Stimulated activated CD4-positive, alpha-beta T cell treated with anti-CD3 and anti-CD28 coated beads, Interleukin-15, amount 100 ng/mL, for 24 hours (primary cell): ENCODE results near the gene ITIH1.

ENCODE experiments used
- DNase-seq: peaks from one replicate; pipeline ENCODE4 v3.0.0-alpha.2; 2020

The ITIH1 gene

DNA sequence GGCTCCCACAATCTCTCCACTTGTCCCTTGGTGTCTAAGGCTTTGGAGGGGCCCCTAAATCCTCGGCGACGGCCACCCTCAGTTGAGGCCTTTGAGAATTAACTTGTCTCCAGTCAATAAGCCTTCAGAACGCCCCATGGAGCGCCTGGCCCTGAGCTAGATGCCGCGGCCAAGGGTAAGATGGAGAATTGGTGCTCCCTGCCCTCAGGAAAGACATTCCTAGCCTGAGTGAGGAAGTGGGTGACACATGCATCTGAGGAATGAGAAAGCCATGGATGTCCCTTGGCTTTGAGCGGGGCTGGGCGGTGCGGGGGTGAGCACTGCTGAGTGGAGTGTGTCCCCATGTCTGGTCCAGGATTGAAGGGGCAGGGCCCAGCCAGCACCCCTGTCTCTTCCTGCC, 39.8 kb downstream of the ITIH1 start:
- DNase-seq: no peak

DNA sequence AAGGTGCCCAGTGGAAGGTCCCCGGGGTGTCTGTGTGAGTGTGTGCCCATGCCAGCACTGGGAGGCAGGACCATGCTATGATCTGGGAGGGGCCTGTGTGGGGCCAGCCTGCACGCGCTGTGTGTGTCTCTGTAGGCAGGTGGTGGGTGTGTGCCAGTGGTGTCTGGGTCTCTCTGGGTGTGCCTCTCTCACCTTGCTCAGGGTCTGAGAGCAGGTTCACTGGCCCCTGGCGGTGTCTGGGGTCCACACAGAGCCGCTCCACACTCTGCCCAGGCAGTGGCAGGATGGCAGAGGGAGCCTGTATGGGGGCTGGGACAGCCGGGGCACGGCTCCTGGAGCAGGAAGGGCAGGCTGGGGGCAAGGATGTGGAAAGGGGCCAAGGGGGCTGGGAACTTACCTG, 40.5 kb downstream of the ITIH1 start:
- DNase-seq: no peak

DNA sequence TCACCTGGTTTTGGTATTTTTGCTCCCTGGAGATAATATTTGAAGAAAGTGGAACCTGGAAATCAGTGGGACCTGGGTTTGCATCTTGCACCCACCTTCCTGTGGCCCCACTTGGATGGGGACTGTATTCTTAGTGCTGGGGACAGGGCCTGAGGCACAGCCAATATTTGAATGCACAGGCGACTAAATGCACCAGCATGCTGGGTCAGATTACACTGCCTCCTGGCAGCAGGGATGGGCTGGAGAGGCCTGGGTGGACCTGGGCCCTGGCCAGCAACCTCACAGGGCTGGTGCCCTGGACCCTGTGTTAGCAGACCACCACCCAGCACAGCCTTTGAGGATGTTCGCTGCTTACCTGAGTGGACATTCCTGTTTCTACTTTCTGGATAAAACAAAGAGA, 42.5 kb downstream of the ITIH1 start:
- DNase-seq: no peak

DNA sequence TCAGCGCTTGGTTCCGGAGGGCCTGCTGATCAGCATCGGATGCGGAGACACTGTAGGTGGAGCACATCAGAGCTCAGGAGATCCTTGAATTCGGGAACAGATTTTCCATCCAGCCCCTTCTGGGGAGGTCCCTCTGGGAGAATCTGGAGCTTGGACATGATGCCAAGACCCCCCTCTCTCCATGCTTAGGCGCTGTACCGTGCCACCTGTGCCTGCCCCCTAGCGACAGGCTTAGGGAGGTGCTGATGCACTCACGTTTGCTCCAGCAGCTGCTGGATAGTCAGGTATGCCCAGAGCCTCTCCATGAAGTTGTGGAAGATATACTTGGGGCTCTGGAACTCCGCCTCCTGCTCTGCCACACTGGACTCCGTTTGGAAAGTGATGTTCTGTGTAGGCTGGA, 43.3 kb downstream of the ITIH1 start:
- DNase-seq: peak; percentile 49

DNA sequence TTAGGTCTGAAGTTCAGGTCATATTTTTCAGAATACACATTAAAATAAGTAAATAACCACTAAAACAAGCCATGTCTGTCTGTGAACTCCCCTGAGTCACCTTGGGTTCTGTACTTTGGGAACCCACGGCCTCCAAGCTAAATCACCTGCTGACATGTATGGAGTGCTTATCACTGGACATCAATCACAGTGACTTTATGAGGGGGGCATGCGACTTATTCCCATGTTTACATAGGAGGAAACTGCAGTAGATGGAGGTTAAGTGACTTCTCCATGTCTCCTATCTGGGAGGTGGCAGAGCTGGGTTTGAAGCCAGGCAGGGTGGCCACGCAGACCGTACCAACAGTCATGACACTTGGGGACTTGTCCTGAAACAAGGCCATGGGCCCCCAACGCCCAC, 45.0 kb downstream of the ITIH1 start:
- DNase-seq: no peak

DNA sequence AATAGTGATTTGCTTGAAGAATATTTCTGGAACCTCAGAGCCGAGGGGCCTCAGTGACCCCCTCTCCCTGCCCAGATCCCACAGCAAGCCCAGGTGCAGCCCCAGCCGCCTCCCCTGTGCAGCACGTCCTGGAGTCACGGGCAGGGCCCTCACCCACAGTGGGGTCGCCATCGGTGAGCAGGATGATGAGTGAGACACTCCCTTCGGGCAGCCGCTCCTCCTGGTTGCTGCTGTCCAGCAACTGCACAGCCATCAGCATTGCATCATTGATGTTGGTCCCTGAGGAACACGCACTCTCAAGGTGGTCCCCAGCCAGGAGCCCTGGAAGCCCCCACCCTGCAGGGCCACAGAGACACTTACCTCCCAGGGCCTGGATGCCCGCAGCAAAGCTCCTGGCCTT, 46.6 kb downstream of the ITIH1 start:
- no peak for DNase-seq

DNA sequence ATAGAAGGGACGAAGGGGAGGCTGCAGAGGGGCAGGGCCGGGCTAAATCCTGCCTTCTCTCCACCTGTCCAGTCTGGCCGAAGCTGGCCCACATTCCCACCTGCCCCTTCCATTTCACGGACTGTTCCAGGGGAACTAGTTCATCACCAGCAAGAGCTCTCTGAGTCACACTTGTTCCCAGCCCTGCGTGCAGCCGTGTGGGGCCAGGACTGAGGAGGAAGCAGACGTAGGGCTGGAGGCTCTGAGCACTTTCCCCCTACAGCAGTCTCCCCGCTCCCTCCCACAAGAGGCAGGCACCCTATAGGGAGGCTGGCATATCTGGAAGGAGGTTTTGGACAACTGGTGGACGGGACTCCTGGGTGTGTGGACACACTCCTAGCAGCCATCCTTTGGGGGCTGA, 50.0 kb downstream of the ITIH1 start:
- no peak for DNase-seq

DNA sequence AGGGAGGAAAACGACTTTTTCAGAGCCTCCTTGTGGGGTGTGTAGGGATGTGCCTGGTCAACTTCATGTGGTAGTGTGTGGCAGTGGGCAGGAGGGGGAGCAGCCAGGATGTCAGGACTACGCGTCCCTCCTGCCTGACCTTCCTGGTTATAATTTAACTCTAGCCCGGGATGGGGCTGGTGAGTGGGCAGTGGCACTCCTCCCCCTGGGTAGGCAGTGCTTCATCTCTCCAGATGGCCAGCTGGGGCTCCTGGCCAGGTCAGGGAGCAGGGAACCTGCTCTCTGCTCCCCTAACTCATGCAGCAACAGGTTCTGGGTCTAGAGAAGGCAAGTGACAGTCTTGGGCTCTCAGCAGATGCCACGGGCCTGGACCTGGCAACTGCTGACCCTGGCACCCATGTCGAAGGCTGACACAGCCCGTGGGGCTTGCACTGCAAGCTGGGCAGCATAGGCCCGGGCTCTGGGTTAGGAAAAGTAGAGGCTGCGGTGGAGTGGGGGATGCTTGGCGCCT, 50.5 kb downstream of the ITIH1 start:
- no peak for DNase-seq

DNA sequence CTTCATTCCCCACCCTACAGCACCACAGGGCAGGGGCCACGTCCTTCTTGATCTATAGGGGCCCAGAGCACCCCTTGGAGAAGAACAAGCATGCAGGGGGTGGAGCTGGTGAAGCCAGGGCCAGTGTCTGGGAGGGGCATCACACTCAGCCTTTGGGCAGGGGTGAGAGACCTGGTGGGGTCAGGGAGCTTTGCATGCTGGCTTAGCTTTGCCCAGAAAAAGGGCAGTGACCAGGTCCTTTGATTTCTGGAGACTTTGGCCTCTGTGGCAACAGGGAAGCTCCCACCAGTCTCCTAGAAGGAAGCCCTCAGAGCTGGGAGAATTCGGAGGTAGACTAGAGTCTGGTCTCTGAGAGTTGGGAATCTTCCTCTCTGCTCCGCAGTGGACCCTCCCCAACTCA, 52.1 kb downstream of the ITIH1 start:
- DNase-seq: no peak

DNA sequence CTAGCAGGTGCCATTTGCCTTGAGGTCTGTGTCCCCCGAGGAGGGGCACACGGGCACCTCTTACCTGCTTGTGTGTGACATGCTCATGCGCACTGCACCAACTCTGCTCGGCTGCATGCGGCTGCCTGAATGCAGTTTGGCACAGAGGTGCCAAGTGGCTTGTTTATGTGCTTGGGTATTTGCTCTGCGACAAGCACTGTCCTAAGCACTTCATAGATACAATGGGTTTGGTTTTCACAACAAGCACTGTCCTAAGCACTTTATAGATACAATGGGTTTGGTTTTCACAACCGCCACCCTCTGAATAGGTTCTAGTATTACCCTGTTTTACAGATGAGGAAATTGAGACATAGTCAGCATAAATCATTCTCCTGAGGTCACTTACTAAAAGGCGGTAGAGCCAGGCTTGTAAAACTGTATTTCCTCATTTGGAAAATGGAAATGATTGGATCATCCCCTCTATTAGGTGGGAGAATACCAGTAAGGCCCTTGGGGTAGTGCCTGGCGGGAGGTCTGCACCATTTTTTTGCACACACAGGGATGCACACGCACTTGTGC, 52.6 kb downstream of the ITIH1 start:
- no peak for DNase-seq

DNA sequence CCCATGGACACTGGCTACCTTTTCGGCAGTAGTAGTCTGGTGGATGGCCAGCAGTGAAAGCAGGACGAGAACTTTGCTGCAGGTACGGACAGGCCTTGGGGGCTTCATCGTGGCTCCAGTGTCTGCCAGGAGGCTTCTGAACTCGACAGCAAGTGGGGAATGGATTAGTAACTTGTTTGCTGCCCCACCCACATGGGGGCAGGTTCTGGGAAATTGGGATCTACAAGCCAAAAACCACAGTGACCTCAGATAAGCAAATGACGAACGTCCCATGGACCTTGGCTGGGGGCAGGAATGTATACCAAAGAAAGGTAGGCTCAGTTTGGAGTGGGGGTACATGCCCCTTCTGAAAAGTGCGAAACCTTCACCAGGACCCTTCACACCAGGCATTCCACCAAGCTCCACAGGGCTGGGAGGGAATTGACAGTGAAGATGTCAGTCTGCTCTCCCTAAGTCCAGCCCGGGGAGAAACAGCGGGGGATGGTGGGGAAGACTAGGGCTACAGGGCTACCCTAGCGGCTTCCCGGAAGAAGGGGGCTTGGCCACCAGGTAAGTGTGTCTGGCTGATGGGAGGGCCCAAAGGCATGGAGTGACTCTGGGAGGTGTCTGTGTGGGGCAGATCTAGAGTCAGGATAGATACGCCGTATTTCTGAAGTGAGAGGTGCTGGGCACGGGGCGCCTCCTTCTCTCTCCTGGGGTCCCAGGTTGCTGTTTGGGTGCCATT, 53.3 kb downstream of the ITIH1 start, which contains the start of gene ITIH4:
Gene ITIH4, minus strand, starts transcription at position 138 of the 724 bp plus-strand sequence. Its CDS starts 30 bp downstream, at position 108.
- DNase-seq: no peak

DNA sequence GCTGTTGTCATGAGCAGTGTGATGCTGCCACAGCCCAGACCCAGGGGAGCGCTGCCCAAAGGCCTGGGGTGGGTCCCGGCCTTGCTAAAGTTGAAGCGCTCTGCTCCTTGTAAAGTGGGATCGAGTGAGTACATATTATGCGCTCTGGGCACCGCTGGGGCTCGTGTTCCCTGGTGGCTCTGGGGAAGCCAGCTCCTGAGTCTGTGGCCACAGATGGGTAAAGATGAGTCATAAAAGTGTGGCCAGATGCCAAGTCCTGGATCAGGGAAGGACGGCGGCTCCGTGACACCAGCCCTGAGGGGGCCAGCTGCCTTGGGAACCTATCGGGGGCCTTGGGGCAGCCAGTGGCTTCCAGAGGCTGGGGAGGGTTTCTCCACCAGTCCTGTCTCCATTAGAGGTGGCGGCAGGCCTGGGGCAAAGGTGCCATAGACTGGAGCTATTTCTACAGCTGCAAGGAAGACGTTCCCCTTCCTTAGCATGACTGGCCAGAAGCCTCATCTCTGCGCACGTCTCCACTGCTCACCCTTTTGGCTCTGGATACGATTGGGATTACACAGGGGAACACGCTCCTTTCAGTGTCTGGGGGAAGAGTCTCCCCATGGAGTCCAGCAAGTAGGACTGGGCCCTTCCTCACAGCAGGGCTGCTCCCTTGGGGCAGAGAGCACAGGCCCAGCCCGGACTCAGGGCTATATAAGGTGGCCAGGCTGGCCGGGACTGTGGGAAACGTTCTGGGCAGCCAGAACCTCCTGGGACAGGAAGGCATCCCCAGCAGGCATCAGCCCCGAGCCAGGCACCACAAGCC, 54.3 kb downstream of the ITIH1 start:
- no peak for DNase-seq

DNA sequence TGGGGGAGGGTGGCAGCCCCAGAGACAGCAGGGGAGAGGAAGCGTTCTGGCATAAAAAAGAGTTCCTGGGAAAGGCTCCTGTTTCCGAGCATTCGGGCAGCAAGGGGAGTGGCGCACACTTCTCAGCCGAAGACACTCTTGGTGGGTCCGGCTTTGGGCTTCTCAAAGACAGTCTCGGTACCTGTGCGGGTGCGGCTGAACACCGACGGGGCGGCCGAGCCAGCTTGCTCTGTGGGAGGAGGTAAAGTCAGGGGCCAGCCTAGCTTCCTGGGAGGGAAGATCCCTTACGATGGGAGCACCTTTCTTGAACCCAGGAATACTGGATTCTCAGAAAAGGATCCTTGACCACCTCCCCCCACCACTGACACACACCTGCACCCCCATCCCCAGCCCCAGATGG, 55.8 kb downstream of the ITIH1 start:
- DNase-seq: no peak

DNA sequence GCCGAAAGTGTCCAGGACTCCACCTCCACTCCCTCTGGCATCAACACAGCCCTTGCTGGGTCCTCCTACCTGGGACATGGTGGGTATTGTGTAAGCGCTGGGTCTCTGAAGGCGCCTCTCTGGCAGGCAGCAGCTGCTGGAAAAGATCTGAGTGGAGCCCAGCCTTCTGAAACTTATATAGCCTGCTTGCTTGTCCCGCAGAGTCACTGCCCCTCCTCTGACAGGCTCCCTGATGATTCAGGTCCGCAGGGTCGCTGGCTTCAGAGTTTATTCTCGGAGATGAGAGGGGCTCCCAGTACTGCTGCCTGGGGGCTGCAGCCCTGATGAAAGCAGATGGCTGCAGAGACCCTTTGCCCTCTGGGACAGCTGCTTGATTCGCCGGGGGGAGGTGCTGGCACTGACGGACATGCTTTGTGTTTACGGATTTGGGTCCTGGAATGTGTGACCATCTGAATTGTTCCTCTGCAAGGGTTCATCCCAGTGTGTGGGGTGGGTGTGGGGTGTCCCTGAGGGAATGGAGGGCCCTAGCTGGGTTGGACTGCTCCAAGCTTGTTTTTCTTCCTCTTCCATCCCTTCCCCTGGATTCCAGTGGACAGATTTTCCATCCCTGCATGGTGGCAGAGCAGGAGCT, 57.6 kb downstream of the ITIH1 start, which contains the start of gene MUSTN1:
Gene MUSTN1, minus strand, starts transcription at position 149 of the 631 bp plus-strand sequence. Its CDS starts 71 bp downstream, at position 78.
- no peak for DNase-seq

DNA sequence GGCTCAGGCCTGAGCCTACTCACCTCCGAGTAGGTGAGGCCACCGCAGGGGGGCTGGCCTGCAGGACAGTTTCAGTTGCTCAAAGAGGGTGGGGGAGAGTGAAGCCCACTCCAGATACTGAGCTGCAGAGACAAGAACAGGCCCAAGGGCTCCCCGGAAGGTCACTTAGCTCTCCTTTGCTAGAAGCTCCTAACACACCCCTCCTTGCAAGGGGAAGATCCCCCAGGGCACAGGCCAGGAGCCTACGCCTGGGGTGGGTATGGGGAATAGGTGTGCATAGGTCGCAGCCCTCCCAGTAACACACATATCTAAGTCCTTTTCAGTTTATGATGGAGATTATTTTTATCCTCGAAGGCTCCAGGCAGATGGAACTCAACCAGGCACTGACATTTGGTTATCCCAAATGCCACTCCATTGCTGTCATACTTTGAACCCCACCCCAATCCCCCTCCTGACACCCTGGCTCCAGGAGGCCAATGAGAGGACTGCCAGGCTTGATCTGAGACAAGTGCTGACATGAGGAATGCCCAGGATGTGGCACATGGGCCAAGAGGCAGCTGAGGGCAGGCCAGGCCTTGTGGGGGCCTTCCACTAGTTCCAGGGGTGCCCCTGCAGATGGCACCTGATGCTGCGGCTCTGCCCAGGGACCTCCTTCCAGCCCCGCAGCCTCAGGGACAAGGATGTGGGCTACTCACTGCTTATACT, 58.5 kb downstream of the ITIH1 start:
- DNase-seq: no peak

DNA sequence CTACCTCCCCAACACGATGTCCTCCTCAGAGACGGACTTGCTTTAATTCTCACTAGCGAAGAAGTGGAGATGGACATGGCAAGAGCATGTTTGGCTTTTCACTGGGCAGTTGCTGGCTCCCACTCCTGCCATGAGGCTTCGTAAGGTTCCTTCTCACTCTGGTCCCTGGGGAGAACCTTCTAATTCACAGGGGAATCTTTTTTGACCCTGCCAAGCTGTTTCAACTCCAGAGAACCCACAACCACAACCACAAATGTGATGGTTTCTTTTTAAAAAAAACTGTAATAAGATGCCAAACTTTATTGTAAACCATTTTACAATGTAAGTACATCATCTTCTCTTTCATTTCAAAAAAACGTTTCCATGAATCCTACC, 59.1 kb downstream of the ITIH1 start:
- DNase-seq: no peak

DNA sequence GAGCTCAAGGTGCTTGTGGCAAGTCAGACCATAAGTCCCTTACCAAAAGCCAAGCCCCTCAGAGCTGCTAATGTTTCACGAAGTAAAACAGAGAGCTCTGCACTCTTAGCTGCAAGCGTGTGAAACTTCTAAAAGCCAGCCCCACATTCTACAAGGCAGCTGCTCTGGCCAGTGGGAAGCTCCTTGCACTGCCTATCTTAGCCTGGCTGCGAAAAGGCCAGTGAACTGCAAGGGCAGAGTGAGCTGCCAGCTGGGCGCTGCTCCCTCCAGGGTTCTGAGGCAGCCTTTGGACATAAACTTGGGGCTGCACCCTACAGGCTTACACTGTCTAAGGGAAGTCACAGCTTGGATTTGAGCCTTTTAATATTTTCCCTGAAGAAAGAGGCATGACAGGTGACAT, 59.6 kb downstream of the ITIH1 start:
- DNase-seq: no peak

DNA sequence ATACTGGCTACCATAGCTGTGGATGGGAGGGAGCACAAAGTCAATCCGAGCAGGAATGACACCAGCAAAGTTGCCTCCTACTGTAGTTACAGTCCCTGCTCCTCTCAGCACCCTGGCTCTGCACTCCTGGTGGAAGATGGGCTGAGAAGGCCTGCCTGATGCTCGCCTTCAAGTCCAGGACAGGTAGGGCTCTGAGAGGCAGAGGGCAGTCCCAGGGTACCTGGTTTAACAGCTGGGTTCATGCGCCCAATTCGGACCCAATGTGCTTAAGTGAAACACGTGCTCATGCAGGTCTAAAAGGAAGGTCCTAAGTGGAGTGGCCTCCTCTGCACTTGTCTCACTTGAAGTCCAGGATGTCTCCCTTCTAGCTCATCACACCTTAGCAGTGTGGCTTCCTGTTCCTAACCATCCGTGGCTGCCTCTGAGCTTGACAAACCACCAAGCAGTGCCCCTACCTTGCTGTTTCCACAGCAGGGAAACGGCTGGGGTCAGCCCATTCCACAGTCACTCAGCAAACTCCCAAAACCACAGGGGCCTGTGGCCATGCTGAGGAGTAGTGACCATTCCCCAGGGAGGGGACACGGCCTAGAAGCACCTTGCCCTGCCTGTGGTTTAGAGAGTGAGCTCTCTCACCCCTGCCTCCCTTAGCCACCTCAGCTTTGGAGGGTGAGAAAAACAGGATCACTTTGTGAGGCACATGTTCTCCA, 61.3 kb downstream of the ITIH1 start:
- no peak for DNase-seq

DNA sequence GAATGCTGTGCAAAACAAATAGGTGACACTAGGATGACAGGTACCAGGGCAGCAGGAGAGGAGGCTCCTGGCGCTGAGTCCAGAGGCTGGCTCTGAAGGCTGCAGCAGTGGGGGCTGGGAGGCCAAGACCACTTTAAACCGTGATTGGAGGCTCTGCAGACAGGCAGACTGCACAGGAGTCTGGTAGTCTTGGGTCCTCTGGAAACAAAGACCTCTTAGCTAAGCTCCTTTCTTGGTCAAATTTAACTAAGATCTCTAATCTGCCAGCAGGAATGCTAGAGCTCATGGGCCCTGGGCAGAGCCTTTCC, 61.8 kb downstream of the ITIH1 start:
- DNase-seq: no peak

DNA sequence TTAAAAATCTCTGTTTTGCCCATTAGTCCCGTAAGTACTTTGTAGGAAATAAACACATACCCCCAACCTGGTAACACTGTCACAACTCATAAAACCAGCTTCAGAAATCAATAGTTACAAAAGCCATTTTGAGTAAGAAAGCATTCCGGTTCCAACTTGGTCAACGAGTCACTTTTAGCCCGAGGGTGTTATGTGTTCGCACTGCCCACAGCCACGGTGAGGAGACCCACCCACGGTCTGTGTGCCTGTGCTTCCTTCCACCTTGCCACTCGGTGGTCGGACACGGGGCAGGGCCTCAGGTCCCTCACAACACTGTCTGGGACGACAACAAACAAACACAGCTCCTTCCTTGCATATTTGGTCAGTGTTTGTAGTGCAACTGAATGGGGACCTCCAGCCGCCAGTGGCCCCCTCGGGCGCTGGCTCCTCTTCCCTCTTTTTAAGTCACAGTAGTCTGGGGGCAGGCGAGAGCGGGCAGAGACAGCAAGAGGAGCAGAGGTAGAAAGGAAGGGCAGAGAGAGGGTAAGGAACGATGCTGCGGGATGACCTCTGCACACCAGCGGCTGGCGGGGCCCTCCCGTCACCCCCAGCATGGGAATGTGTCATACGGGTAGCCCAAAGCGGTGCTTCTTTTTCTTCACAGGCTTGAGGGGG, 62.6 kb downstream of the ITIH1 start:
- no peak for DNase-seq

DNA sequence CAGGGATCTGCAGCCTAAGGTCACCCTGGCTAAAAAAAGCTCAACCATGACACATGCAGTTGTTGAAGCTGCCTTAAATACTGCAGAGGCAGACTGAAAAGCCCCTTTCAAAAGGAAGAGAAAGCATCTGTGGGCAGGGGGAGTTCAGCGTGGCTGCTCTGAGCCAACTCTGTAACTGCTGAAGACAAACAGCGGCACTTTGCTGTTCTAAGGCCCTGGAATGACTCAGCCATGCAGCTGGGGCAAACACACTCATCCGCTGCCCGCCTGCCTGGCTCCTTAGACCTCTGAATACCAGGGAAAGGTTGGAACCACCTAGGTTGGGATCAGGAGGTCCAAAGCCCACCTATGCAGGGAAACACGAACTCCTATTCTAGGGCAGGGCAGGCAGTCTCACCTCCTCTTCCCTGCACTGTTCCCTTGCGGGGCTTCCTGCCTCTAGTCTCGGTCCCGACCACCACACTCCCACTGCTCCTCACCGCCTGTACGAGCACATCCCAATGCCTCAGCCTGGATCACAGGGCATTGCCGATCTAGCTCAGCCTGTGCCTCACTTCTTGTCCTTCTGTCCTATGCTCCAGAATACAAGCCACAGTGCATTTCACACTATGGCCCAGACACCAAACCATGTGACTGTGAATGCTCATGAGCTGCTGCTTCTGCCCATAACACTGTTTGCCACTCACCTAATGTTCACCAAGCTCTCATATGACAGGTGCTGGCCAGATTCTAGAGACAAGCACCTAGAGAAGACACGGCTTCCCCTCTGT, 64.0 kb downstream of the ITIH1 start:
- no peak for DNase-seq
